Right lobe of liver (tissue), 6 donors: ENCODE results near the gene SASH1. TPM values are rescaled to one million over a fixed set of nuclear protein-coding genes. Genes with fewer than 3 reads are reported as not detected.

Experiments
- ATAC-seq, 4 donors: fragments of 200-7000 bp; cut with Tn5 transposase; one replicate each; pipeline ENCODE4 v1.9.1; 2020; ENCODE audit warnings: mild to moderate bottlenecking in 4 of 4, moderate library complexity in 4 of 4
- DNase-seq, 3 donors: peaks; one replicate each; pipeline ENCODE4 v3.0.0-alpha.2; 2020
- H3K27ac ChIP-seq, 3 donors: fragments of 200-600 bp; one replicate each; pipeline ENCODE4 v1.8.0; 2022
- H3K27me3 ChIP-seq, 2 donors: fragments of 200-600 bp; one replicate each; pipeline ENCODE4 v1.8.0; 2022
- H3K36me3 ChIP-seq, 4 donors: fragments of 200-600 bp; sonication (generic) in 1 of 4; one replicate each; pipeline versions ENCODE4 v1.5.1 to v1.8.0; 2017 to 2022; ENCODE audit warnings: control low read depth in 1 of 4
- H3K4me1 ChIP-seq, 4 donors: fragments of 200-600 bp; sonication (generic) in 1 of 4; one replicate each; pipeline versions ENCODE4 v1.5.1 to v1.8.0; 2017 to 2022; ENCODE audit warnings: control low read depth in 1 of 4
- H3K4me3 ChIP-seq, 3 donors: fragments of 200-600 bp; one replicate each; pipeline ENCODE4 v1.8.0; 2022
- H3K9me3 ChIP-seq, 4 donors: fragments of 200-600 bp; sonication (generic) in 1 of 4; one replicate each; pipeline versions ENCODE4 v1.5.1 to v1.8.0; 2017 to 2022; ENCODE audit warnings: control low read depth in 1 of 4
- CTCF ChIP-seq, 4 donors: fragments of 200-600 bp in 3 of 4; fragments of 450-650 bp in 1 of 4; IDR thresholded peaks; one replicate each; pipeline versions ENCODE4 v1.5.1 to v1.8.0; 2016 to 2022; ENCODE audit warnings: antibody characterized with exemption in 4 of 4, mild to moderate bottlenecking in 2 of 4
- POLR2A ChIP-seq: fragments of 450-650 bp; IDR thresholded peaks from one replicate; pipeline ENCODE4 v1.6.1; 2017; ENCODE audit warnings: antibody characterized with exemption, mild to moderate bottlenecking
- WGBS: methylation state at CpG from one replicate; pipeline ENCODE4 v1.1.6; 2018; ENCODE audit warnings: low coverage, low lambda C conversion rate; ENCODE audit not compliant: insufficient coverage; ENCODE audit errors: missing lambda C conversion rate; 5-methylcytosine and 5-hydroxymethylcytosine counted together
- intact Hi-C, 2 donors: fragments of 100-400 bp; cut with DNase I; formaldehyde crosslinking; loops; one replicate each; pipeline versions ENCODE4 v1.11.2 to v1.14.1; 2022
- total RNA-seq, 6 experiments: library from RNA; depleted of rRNA in 2 of 6; stranded (reverse); fragments of >200 nt in 2 of 6; fragmentation: NEBNext Ultra II Directional in 3 of 6; extraction: Animal tissue kit (Norgen Biotek cat#: 25700) in 3 of 6; gene quantifications; one replicate each; pipeline versions ENCODE4 v1.1.0 to v1.2.4, GENCODE V29; 2016 to 2023
- donor health status: DM: no; HTN: yes; CAD: no.
- donor health status: DM: no; HTN: no; CAD: no.
- donor health status: DM: no; HTN: no; CAD: no.
- donor health status: DM: no; HTN: yes; CAD: no.
- donor health status: DM: no; HTN: yes; CAD: no.

Gene SASH1
- total RNA-seq, 6 experiments from 2014 or later = 12.0 to 19.0 (median 15.8) TPM

DNA sequence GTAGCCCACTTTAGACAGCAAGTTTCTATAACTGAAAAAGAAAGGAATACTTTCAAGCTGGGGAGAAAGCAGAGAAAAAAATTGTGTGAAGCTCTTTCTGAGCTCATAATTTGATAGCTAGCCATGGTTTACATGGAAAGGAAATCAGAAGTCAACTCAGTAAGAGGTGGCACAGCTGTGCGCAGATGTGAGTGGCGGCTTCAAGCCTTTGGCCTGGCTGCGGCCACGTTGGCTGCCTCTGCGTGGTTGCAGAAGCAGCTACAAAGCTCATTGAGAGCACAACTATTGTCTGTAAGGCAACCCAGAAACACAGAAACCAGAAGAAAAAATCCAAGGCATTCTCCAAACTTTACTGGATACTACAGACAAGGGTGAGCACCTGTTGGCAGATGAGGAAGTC, 136.9 kb downstream of the SASH1 start:
- ATAC-seq (no peak), DNase-seq (no peak)
- H3K27ac ChIP-seq = no peak overlapping the region
- no peaks in the 10 kb centered on the region for H3K9me3 ChIP-seq
- WGBS = 84% methylated on average over 5 of the region's 5 CpGs
- H3K36me3 ChIP-seq = no peaks in the 10 kb centered on the region
- H3K4me3 ChIP-seq = no peak overlapping the region
- no peak for TF ChIP-seq POLR2A
- TF ChIP-seq CTCF (IDR thresholded peaks at IDR 0.05) = no peak
- no peaks in the 10 kb centered on the region for H3K27me3 ChIP-seq
- no peaks in the 10 kb centered on the region for H3K4me1 ChIP-seq
- intact Hi-C loops = loop anchor here in 1 of 2 donors (10.0 kb wide), 1 partner anchor 305 kb away; no protein-coding TSS in a partner anchor

- H3K27ac ChIP-seq = no peak overlapping the region
- no peaks in the 10 kb centered on the region for H3K4me1 ChIP-seq
- H3K27me3 ChIP-seq = no peaks in the 10 kb centered on the region
- DNase-seq (no peak), ATAC-seq (no peak)
- intact Hi-C loops = no loop called here
- peaks cover 0 to 6% (median under 1%) of the 10 kb centered on the region in 4 donors for H3K36me3 ChIP-seq
- WGBS = 87% methylated on average over 10 of the region's 10 CpGs
- no peak for TF ChIP-seq POLR2A
- no peak for TF ChIP-seq CTCF (IDR thresholded peaks at IDR 0.05)
- no peaks in the 10 kb centered on the region for H3K9me3 ChIP-seq
- H3K4me3 ChIP-seq = no peak overlapping the region
These were observed 144.8 kb downstream of the SASH1 start for GRCh38 chr6:148487461-148487860.

GRCh38 chr6:148491638-148492251, 149.1 kb downstream of the SASH1 start:
- Histone ChIP-seq H3K27ac (no peak overlapping the region), H3K4me1 (no peaks in the 10 kb centered on the region), H3K9me3 (no peaks in the 10 kb centered on the region), H3K27me3 (no peaks in the 10 kb centered on the region), H3K36me3 (peaks cover 0 to 6% (median under 1%) of the 10 kb centered on the region in 4 donors), H3K4me3 (no peak overlapping the region)
- WGBS = 72% methylated on average over 6 of the region's 6 CpGs
- DNase-seq = no peak
- no peak for ATAC-seq
- TF ChIP-seq POLR2A (no peak), CTCF (IDR thresholded peaks at IDR 0.05) (no peak)
- intact Hi-C loops = no loop called here

DNA sequence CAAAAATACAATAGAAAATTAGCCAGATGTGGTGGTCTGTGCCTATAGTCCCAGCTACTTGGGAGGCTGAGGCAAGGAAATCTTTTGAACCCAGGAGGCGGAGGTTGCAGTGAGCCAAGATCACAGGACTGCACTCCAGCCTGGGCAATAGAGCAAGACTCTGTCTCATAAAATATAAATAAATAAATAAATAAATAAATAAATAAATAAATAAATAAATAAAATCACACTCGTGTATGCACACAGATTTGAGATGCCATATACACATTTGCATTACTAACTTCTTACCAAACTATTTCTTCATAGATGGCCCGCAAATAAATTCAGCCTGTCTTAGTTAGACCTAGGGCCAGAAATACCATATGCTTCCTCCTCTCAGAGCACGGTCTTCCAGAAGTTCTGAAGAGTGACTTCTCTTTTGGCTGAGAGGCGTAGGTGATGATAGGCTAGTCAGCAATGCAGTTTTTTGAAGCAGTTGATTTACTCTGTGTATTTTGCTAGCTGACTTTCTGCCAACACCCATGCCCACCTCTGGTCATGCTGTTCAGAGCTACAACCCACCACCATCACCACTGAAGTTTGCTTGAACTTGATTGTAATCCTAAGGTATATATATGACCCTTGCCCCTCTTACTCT, 150.1 kb downstream of the SASH1 start:
- Histone ChIP-seq H3K4me1 (no peaks in the 10 kb centered on the region), H3K4me3 (no peak overlapping the region), H3K27me3 (no peaks in the 10 kb centered on the region), H3K36me3 (peaks cover 0 to 6% (median under 1%) of the 10 kb centered on the region in 4 donors), H3K9me3 (no peaks in the 10 kb centered on the region), H3K27ac (no peak overlapping the region)
- DNase-seq = no peak
- 85% methylated on average over 5 of the region's 5 CpGs for WGBS
- intact Hi-C loops = no loop called here
- ATAC-seq = no peak
- TF ChIP-seq CTCF (IDR thresholded peaks at IDR 0.05) (no peak), POLR2A (no peak)
